DND-41 (cell line): ENCODE data around the gene PKD1L1.

Source experiments
- ATAC-seq: fragments of 200-7000 bp; cut with Tn5 transposase; 3 replicates; pipeline ENCODE4 v1.9.1; 2021; ENCODE audit warnings: low read depth; ENCODE audit not compliant: insufficient read depth
- DNase-seq: peaks from one replicate; pipeline ENCODE4 v3.0.0-alpha.2; 2020
- H2AFZ ChIP-seq: 2 replicates; pipeline ENCODE4 v1.6.0; 2012; ENCODE audit warnings: low read depth, low read length
- H3K27ac ChIP-seq: 2 replicates; pipeline ENCODE4 v1.5.1; 2012; ENCODE audit warnings: low read length, inconsistent platforms
- H3K27me3 ChIP-seq: fragments of 200-600 bp; sonication (generic); 2 replicates; pipeline ENCODE4 v1.6.0; 2012; ENCODE audit warnings: low read length, mild to moderate bottlenecking, inconsistent platforms; ENCODE audit not compliant: insufficient read depth, poor library complexity
- H3K36me3 ChIP-seq: 2 replicates; pipeline ENCODE4 v1.5.1; 2012; ENCODE audit warnings: low read length, inconsistent platforms; ENCODE audit not compliant: insufficient read depth
- H3K4me1 ChIP-seq: 2 replicates; pipeline ENCODE4 v1.5.1; 2012; ENCODE audit warnings: mild to moderate bottlenecking, low read length; ENCODE audit not compliant: insufficient read depth
- H3K4me2 ChIP-seq: 2 replicates; pipeline ENCODE4 v1.6.0; 2012; ENCODE audit warnings: mild to moderate bottlenecking, moderate library complexity, low read length, inconsistent platforms; ENCODE audit not compliant: insufficient read depth
- H3K4me3 ChIP-seq, 2 experiments: fragments of 200-600 bp in 1 of 2; shearing (Covaris generic) in 1 of 2; 2 replicates each; pipeline ENCODE4 v1.5.1; 2012 to 2016; ENCODE audit warnings: inconsistent platforms in 2 of 2, low read length in 2 of 2, mild to moderate bottlenecking in 2 of 2, low read depth in 1 of 2, moderate library complexity in 1 of 2
- H3K79me2 ChIP-seq: 2 replicates; pipeline ENCODE4 v1.6.0; 2012; ENCODE audit warnings: low read length, inconsistent platforms; ENCODE audit not compliant: insufficient read depth
- H3K9ac ChIP-seq: 2 replicates; pipeline ENCODE4 v1.6.0; 2012; ENCODE audit warnings: low read depth, mild to moderate bottlenecking, inconsistent platforms, low read length, moderate library complexity
- H3K9me3 ChIP-seq: 2 replicates; pipeline ENCODE4 v1.5.1; 2012; ENCODE audit warnings: low read length, moderate library complexity, mild to moderate bottlenecking, inconsistent platforms; ENCODE audit not compliant: insufficient read depth, severe bottlenecking
- H4K20me1 ChIP-seq: 2 replicates; pipeline ENCODE4 v1.6.0; 2012; ENCODE audit warnings: low read length; ENCODE audit not compliant: insufficient read depth
- CTCF ChIP-seq: IDR thresholded peaks from 2 replicates; pipeline ENCODE4 v1.5.1; 2012; ENCODE audit warnings: borderline replicate concordance, low read length, moderate library complexity, mild to moderate bottlenecking; ENCODE audit not compliant: poor library complexity, severe bottlenecking; ENCODE audit errors: extremely low read depth
- EZH2 ChIP-seq: IDR thresholded peaks from 3 replicates; pipeline ENCODE4 v1.6.1; 2012; ENCODE audit warnings: borderline replicate concordance, low read depth, mild to moderate bottlenecking, moderate library complexity, low read length, inconsistent platforms; ENCODE audit not compliant: severe bottlenecking

The PKD1L1 gene

GRCh38 chr7:47957156-47957555 is 8.9 kb upstream of the PKD1L1 start:
- Histone ChIP-seq H4K20me1 (no peaks in the 10 kb centered on the region), H3K9ac (no peak overlapping the region), H3K36me3 (peaks cover 6% of the 10 kb centered on the region; the same call in 1 of the 2 replicates), H3K27me3 (no peaks in the 10 kb centered on the region), H3K9me3 (no peaks in the 10 kb centered on the region), H3K27ac (no peak overlapping the region), H3K79me2 (no peaks in the 10 kb centered on the region), H3K4me3 (no peak overlapping the region), H2AFZ (no peak overlapping the region), H3K4me2 (no peak overlapping the region), H3K4me1 (no peaks in the 10 kb centered on the region)
- ATAC-seq (no peak), DNase-seq (no peak)
- TF ChIP-seq EZH2 (no peak), CTCF (no peak)

- TF ChIP-seq EZH2 (no peak), CTCF (no peak)
- Histone ChIP-seq H2AFZ (no peak overlapping the region), H3K4me1 (no peaks in the 10 kb centered on the region), H3K36me3 (no peaks in the 10 kb centered on the region), H3K9ac (no peak overlapping the region), H3K79me2 (no peaks in the 10 kb centered on the region), H4K20me1 (no peaks in the 10 kb centered on the region), H3K27ac (no peak overlapping the region), H3K4me3 (no peak overlapping the region), H3K9me3 (no peaks in the 10 kb centered on the region), H3K27me3 (no peaks in the 10 kb centered on the region), H3K4me2 (no peak overlapping the region)
- ATAC-seq (no peak), DNase-seq (no peak)
Observed at GRCh38 chr7:47956220-47956619, 8.0 kb upstream of the PKD1L1 start.

- H3K9ac ChIP-seq, result no peak overlapping the region
- H3K4me3 ChIP-seq, result no peak overlapping the region
- no peaks in the 10 kb centered on the region for H3K36me3 ChIP-seq
- H3K4me2 ChIP-seq, result no peak overlapping the region
- TF ChIP-seq CTCF, result no peak
- no peak for ATAC-seq
- no peaks in the 10 kb centered on the region for H3K27me3 ChIP-seq
- no peaks in the 10 kb centered on the region for H3K79me2 ChIP-seq
- H3K27ac ChIP-seq, result no peak overlapping the region
- H3K4me1 ChIP-seq, result no peaks in the 10 kb centered on the region
- no peak overlapping the region for H2AFZ ChIP-seq
- no peaks in the 10 kb centered on the region for H4K20me1 ChIP-seq
- no peaks in the 10 kb centered on the region for H3K9me3 ChIP-seq
- DNase-seq, result no peak
Observed at GRCh38 chr7:47954231-47954911, 6.1 kb upstream of the PKD1L1 start.
